Lung microvascular endothelial cell (primary cell): Measurements from ENCODE around the gene CTNND2. TPM values are rescaled to one million over a fixed set of nuclear protein-coding genes. Genes with fewer than 3 reads are reported as not detected.

Experiments
- DNase-seq, 2 donors: peaks; one replicate each; pipeline versions ENCODE4 v3.0.0 to v3.0.0-alpha.2; 2010; ENCODE audit warnings: low read depth in 2 of 2
- total RNA-seq: library from RNA; depleted of rRNA; stranded (reverse); fragments of >200 nt; gene quantifications from 2 replicates; pipeline ENCODE4 v1.2.1, GENCODE V29; 2014

Gene CTNND2
- total RNA-seq, 1 donor from 2014 or later = not detected

DNA sequence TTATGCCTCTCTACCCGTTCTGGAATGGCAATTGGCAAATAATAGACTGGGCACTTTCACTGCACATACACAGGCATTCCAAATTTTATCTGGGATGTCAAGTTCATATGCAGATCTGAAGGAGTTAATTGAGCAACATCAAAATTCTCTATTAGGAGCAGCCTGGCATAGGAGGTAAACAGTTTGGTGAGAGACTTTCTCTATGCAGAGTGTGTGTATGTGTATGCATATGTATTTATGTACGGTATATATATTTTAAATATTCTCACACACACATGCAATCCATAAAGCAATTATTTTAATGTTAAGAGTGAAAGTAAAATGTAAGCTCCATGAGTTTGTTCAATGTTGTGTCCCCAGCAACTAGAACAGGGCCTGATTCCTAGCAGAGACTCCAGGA lies 517.8 kb downstream of the CTNND2 start:
- DNase-seq = no peak

DNA sequence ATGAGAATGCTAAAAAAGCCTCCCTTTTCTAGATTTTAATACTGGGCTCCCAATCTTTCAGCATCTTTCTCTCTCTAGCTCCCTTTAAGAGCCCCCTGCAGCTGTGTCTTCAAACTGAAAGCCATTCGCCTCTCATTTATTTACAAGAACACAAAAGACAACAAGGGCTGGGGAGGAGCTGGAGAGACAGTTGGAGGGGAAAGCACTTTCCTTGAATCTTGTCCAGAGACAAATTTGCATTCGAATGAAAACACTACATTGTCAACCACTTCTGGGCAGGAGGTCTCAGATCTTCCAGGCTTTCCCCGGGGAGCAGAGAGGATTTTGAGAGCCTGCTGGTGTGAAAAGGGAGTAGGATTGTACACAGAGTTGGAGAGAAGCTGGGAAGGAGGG lies 518.3 kb downstream of the CTNND2 start:
- no peak for DNase-seq

DNA sequence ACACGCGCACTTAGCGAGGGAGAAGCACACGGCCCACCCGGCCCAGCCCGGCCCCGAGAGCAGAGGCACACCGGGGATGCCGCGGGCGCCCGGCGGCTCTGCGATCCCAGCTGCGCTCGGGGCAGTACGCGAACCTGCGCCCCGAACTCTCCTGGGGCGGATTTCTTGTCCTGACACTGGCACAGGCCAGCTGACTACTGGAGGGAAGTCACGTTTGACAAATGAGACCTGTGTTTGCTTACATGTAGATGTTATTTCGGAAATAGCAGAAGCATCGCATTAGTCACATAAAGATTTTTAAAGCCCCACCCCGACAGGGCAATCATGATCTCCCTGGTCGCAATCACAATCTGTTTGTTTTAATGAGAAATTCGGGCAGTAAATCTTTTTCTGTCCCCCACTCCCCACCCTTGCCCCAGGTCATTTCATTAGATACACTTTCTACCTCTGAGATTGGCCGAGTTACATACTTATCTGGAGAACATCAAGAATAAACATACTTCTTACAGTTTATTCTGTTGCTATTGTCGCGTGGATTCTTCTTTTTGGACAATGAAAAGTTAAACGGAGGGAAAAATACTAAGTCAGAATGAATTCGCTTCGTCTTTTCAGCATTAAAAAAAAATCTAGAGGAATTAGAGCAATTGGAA lies 518.9 kb downstream of the CTNND2 start:
- DNase-seq = no peak

DNA sequence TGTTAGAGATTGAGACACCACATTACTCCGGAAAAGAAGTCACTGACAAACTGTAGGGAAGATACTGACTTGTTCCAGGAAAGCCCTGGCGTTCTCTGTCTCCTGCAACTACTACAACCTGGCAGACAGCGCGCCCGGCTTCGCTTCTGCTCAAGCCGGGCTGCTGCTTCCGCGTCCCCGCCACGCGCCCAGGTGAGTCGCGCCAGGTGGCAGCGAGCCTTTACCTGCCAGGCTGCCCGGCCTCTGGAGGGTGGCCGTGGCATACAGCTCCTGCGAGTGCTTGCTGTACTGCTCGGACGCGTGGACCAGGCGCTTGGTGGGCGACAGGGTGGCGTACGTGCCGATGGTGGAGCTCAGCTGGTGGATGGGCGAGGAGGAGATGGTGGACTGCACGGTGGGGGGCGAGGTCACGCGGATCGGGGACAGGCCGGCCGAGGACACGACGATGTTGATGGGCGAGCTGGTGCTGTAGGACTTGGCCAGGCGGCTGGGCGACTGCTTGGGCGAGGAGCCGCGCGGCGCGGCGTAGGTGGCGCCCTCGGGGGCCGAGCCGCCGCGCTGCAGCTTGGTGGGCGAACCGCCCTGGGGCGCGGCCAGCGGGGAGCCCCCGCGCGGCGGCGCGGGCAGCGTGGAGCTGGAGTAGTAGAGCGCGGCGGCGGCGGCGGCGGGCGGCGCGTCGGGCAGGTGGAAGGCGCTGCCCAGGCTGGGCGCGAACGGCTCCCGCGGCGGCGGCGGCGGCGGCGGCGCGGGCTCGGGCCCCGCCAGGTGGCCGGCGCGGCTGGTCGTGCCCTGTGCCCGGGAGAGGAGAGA lies 519.6 kb downstream of the CTNND2 start:
- no peak for DNase-seq

DNA sequence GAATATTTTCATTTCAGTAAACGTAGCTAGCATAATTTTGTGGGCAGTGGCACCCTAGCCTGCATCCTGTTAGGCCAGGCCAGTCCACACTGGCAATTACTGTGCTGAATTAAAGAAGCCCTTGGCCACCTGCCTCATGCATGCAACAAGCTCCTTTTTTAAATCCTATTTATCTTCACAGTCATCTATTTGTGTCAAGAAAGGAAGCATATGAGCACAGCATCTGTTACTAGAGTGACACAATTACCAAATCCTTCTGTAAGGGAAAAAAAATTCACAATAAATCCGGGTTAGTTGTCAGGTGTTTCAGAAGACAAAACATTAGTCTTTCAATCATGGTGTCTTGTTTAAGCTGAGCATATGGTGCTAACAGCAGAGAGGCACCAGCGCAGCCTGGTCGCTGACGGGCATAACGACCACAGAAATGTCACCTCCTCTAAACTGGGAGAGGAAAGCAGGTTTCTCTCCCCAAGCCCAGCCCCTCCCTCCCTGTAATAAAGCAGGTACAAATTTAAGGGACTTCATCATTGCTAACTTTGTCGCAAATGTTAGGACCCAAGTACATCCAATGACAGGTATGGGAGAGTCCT lies 520.6 kb downstream of the CTNND2 start:
- DNase-seq = no peak

DNA sequence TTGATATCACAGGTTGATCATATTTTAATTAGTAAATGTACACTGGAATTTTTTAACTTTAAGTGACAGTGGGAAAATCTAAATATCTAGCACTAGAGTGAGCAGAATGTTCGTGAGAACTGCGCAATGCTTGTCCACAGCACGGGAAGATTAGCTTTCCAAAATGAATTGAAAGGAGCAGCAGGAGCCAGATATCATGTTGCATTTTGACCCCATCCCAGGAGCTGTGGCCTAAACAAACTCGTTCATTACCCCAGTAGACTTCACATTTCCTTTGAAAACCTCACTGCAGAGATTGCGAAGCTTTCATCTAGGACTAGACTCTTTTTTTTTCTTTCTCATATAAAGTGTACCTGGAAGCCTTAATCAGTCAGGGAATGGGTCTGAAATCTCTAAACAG lies 525.8 kb downstream of the CTNND2 start:
- no peak for DNase-seq

DNA sequence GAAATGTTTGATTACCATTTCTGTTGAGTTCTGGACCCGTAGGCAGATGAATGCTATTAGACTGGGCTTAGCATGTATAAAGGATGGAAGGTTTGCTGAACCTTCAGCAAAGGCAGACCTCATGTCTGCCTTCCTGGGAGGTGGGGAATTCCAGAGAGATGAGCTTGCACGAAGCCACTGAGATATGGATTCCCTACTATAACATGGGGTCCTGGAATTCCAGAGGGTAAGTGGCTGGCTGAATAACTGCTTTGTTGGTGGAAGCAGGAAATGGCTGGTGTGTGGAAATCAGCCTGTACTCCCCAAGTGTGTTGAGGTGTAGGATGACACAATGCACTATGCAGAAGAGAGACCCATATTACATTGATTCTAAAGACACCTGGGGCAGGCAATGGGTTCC lies 526.4 kb downstream of the CTNND2 start:
- no peak for DNase-seq

DNA sequence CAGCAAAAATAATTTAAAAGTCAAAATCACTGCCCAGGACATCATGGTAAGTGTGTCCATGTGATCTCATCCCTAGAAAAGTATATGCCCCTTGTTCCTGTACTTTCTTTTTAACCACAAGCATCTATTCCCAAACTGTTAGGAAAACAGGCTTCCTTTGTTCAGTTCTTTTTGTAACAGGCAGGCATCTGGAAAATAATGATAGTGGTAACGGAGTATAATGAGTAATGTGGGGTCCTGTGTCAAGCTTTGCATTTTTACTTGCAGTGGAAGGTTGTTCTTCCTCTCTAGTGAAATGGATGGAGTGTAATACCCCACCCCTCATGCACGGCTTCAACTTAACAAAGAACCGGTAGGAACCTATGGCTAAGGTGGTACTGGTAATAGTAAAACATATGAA lies 532.1 kb downstream of the CTNND2 start:
- DNase-seq = no peak

DNA sequence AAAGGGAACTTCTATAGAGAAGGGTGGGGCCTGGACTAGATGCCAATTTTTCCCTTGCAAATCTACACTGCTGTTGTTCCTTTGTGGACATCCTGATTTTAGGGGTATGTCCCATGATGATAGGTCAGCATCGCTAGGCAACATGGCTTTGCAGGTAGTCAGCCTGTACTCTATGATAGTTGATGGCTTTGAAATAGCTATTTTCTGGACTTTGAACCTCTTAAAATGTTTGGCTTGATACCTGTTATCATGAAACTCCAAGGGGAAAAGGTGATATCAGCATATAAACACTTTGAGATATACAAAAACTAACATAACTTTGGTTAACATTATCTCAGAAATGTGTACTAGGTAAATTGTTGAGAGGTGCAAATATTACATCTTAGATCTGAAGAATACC lies 533.2 kb downstream of the CTNND2 start:
- no peak for DNase-seq

DNA sequence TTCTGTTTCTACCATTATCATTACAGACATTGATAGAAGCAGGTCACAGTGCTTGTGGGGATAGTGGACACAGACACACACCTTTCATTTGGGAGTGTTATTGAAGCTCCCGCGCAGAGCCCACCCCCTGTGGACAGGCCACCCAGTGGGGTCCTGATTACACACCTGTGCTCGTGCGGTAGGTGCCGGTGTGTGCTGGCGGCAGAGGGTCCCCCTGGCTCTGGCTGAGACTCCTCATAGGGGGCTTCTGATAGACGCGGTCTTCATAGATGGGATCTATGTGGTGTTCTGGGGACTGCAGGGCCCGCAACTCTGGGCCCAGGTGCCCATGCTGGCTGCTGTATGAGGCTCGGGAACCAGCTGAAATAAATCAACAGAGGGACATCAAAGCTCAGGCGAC lies 539.7 kb downstream of the CTNND2 start:
- no peak for DNase-seq

DNA sequence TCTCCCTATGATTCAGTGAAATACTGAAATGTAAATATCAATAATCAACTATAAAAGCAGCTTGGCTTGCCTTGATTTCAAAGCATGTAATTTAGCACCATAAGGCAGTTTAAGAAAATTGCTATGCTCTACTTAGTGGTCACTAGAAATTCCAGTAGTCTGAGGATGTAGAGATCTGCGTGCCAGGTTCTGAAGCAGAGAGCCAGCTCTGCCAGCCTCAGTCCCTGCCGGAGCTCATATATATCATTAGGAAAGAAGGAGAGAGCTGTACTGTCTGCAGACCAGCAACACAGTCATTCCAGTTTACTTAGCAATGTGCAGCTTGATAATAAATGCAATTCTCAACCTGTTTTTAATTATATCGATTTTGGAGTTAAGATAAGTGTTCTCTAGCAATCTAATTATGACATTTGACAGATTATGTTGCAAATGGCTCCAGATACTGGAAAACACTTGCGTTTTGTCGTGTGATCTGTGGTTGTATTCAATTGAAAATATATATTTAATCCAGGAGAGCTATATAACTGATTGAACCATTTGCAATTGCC lies 540.5 kb downstream of the CTNND2 start:
- no peak for DNase-seq

DNA sequence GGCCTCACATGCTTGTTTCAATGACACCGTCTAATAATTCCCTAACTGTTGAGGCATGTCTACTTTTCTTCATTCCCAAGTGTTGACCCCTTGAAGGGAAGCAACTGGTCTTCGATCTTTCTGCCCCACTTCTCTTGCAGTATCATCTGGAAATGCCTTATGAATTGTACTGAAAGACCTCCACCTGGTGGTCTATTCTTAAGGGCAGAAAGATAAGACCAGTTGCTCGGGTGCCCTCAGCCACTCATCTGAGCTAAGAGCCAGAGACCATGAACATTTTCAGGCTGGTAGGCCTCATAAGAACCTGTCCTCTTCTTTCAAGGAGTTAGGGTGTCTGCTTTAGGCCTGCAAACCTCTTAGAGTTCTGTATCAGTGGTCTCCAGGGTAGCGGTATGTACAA lies 542.5 kb downstream of the CTNND2 start:
- no peak for DNase-seq

DNA sequence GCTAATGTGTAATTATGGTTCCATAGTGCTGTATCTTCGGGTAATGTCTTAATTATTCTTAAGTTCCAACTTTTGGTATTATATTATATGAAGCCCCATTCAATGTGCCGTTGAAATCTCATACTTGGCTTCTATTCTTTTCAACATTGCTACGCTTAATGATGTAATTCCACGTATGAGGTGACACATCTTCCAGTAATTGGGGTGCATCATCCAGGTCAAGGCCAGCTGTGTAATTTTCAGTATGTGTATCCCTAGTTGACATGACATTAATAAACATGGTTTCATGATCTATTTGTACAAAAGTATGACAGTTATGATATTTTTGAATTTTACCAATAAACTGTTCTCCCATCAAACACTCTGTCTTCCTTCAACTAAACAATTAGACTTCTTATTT lies 546.3 kb downstream of the CTNND2 start:
- DNase-seq = no peak

DNA sequence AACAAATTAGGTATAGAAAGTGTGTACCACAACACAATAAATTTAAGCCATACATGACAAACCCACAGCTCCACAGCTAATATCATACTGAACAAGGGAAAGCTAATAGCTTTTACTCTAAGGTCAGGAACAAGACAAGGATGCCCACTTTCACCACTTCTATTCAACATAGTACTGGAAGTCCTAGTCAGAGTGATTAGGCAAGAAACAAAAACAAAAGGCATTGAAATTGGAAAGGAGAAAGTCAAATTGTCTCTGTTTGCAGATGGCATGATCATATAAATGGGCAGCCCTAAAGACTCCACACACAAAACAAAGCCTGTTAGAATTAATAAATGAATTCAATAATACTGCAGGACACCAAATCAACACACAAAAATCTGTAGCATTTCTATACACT lies 548.8 kb downstream of the CTNND2 start:
- DNase-seq = no peak

DNA sequence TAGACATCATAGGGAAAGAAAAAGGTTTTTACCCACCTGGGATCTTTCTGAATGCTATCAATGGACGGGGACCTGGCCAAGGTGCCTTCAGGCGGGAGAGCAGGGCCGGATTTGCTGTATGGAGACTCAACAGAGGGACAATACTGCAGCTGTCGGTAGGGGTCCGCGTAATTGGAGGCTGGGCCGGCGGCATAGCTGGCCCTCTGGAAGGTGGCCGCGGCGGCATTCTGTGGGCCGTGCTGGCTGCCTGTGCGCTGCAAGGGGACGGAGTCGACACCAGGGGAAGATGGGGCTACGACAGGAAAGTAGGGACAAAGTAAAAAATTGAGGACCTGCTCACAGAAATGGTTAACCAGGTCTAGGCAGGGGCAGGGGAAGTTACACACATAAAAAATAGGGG lies 557.9 kb downstream of the CTNND2 start:
- no peak for DNase-seq

DNA sequence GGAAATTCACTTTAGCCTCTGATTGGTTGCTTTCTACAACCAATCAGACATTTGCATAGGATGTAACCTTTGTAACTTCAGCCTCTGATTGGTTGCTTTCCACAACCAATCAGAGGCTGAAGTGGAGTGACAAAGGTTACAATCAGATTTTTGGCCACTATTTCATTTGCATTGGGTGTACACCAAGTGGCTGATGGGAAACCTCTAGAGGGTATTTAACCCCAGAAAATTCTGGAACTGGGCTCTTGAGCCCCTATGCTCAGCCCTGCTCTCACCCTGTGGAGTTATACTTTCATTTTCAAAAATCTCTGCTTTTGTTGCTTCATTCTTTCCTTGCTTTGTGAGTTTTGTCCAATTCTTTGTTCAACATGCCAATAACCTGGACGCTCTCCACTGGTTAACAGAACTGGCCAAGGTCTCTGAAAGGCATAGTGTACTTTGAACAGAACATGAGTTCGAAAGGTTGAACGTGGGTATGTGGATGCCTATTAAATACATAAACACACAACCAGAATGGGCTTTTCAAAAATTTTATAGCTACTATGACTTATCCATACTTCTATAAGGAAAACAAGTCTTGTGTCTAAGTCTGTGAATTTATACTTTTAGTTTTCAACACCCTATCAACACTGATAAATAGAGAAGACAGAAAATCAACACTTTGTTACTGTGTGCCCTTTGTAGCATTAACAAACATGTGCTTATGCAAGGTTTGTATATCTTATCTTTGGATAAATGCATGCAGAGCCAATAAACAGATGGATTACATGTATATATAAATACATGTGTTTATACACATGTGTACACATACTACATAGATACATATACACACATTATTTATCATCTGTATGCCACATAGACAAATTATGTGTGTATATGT lies 568.1 kb downstream of the CTNND2 start:
- no peak for DNase-seq

DNA sequence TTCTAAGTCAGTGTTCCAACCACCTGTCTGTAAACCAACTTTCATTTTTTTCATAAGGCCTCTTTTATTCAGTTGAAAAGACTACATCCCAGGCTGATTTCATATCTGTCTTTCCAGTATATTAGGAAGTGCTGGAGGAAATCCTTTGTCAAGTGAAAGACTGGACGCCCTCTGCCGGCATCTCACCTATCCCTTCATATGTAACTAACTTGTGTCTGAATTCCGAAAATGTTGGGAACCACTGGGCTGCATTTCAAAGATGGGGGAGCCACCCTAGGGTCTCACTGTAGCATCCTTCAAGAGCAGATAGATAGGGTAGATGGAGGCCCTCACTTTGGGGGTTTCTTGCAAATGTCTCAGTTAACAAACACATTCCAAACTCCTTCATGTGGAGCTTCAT lies 569.8 kb downstream of the CTNND2 start:
- DNase-seq = no peak

DNA sequence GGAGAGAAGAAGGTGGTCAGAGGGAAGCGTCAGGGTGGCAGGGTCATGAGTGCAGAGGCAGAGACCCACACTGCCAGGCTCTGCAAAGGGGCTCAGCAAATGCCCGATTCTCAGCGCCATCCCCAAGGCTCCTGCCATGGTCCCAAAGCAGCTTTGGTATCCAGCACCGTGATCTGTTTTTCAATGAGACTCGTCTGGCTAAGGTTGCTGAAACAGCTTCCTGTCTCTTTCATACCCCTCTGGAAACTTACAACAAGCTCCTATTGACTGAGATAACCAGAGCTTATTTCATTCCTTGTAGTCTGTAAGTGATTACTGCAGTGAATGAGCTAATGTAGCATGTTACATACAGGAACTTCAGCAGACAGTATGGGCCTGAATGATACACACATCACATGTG lies 574.6 kb downstream of the CTNND2 start:
- no peak for DNase-seq

DNA sequence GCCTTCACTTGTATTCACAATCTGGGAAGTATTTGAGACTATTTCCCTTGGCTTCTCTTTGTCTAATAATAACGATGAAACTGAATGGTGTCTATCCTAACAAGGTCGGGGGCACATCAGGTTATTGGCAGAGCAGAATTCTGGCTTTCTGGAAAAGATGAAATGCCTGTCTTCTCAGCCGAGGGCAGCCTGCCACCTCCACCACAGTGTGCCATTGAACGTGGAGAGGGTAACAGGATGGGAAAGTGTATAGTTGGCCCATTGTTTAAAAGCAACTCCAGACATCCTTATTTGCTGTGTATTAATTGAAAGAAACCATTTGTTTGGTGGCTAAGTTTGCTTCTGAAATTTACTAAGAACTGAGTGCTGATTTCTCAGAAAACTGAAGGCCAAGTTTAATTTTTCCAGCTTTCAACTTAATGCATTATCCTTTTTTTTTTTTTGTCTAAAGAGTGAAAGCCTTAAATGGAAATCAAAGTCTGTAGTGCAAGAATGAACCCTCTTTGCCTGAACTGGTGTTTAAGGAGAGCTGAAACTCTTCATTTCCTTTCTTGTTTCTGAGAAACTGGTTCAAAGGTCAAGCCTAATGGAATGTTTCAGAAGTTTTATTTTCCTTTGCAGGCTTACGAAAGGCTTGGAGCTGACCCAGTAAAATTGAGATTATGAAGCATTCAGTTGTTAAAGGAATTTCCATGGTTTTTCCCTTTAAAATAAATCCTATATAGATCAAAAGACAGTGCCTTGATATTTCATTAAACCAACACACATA lies 579.5 kb downstream of the CTNND2 start:
- DNase-seq = no peak

DNA sequence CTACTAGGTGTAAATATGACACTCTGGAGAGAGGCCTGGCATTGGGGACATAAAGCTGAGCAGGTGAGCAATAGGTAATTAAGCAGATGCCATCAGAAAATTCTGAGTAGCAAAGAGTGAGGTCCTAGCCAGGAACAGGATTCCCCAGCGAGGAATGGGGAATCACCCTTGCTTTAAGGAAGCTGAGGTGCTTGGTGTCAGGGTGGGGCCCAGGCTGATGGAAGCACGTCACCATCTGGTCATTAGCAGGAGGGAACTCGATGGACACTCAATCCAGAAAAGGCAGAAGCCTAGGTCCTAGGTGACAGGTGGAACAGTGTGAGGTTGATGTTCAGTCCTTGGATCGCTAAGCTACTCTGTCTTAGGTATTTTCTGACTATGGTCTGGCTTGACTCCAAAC lies 580.5 kb downstream of the CTNND2 start:
- no peak for DNase-seq

DNA sequence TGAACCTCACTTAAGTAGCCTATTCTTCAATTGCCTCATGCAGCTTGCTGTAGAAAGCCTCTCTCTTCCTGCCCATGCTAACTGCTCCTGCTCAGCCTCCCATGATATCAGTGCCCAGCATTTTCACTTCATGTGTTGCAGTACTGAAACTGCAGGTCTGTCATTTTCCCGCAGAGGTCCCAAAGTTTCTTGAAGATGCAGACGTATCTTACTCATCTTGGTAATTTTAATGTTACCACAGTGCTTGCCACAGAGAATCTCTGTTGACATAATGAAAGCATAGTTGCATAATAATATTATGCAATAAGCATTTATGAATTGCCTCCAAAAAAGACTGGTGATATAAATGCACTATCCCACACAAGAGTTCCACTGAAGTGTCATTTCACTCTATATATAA lies 582.1 kb downstream of the CTNND2 start:
- DNase-seq = no peak
